GM13977 (cell line): ENCODE data around the gene SLC25A48.
"Not testable (repeated sequence)": the region's sequence is repeated elsewhere in the genome, so short reads cannot be mapped to it uniquely, and the experiment has no call there.

Experiments used
- DNase-seq: peaks from one replicate; pipeline ENCODE4 v3.0.0; 2012; ENCODE audit warnings: low spot score
- CTCF ChIP-seq: IDR thresholded peaks from 2 replicates; pipeline ENCODE4 v1.5.1; 2012; ENCODE audit warnings: mild to moderate bottlenecking, control low read depth; ENCODE audit not compliant: insufficient read depth; ENCODE audit errors: extremely low read depth, missing control alignments
- in situ Hi-C: fragments of 300-500 bp; cut with MboI; formaldehyde crosslinking; loops from one replicate; pipeline ENCODE4 v1.12.0; 2022; ENCODE audit warnings: low sequenced_read_pairs, low pct_unique_long_range_greater_than_20kb, mixed read lengths, inconsistent platforms; ENCODE audit not compliant: unreplicated experiment

The SLC25A48 gene

GRCh38 chr5:135851915-135852845 is 17.7 kb downstream of the SLC25A48 start:
- in situ Hi-C loops: no loop called here
- DNase-seq: no peak
- no peak for TF ChIP-seq CTCF

- in situ Hi-C loops: no loop called here
- no peak for DNase-seq
- no peak for TF ChIP-seq CTCF
Measured at GRCh38 chr5:135857630-135858311, 23.3 kb downstream of the SLC25A48 start.

- in situ Hi-C loops: not testable (repeated sequence)
Measured at GRCh38 chr5:135859186-135859585, 24.7 kb downstream of the SLC25A48 start.

GRCh38 chr5:135859641-135860040 is 25.2 kb downstream of the SLC25A48 start:
- in situ Hi-C loops: no loop called here
- DNase-seq: no peak
- no peak for TF ChIP-seq CTCF

More at GRCh38 chr5:135859186-135859585, 24.7 kb downstream of the SLC25A48 start:
- DNase-seq: not testable (repeated sequence)

- TF ChIP-seq CTCF: no peak
- in situ Hi-C loops: no loop called here
- DNase-seq: no peak
Measured at GRCh38 chr5:135861641-135862040, 27.2 kb downstream of the SLC25A48 start.

- TF ChIP-seq CTCF: no peak
- in situ Hi-C loops: no loop called here
- no peak for DNase-seq
Measured at GRCh38 chr5:135862086-135862485, 27.6 kb downstream of the SLC25A48 start.

- TF ChIP-seq CTCF: no peak
- DNase-seq: no peak
- in situ Hi-C loops: no loop called here
Measured at GRCh38 chr5:135862744-135863143, 28.3 kb downstream of the SLC25A48 start.
